ENCODE measurements around the gene AQP2. TPM values are rescaled to one million over a fixed set of nuclear protein-coding genes. Genes with fewer than 3 reads are reported as not detected.

Gene AQP2
- total RNA-seq, 4 donors from 2014 or later = not detected

DNA sequence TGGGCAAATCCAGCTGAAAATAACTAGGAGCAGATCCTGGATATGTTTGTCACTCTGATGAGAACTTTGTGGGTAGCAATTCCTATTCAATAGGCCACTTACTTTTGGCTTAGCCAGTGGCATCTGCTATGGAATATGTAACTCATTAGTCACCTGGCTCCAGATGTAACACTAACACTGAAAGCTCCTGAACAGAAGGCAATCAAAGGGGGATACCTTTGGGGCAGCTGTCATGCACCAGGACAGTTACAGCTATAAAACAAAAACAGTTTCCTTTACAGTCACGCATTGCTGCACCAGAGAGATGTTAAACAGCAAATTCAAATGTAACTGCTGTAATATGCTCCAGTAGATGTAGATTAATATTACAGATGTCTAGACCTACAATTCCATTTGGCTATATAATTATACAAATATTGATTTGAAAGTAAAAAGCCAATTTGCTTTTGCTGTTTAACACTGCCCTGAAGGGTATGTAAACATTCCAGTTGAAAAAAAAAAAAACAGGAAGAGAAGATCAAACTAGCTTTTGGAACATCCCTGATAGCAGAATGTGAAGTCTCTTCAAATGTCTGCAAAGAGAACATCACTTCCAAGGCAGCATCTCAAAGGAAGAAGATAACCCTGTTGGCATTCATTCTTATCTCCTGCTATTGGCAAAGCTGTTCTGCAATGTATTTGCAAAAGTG is 56.4 kb downstream of the AQP2 start:
- Histone ChIP-seq H3K4me1 (peaks cover 0 to 3% (median 0%) of the 10 kb centered on the region in 3 donors), H3K36me3 (peaks cover 0 to 50% (median 0%) of the 10 kb centered on the region in 3 donors), H3K27ac (no peak overlapping the region), H3K4me3 (no peak overlapping the region), H3K9me3 (no peaks in the 10 kb centered on the region), H3K27me3 (no peaks in the 10 kb centered on the region)
- DNase-seq = no peak
- intact Hi-C loops (cut with DNase I) = no loop called here
- WGBS, 2 donors = 57 to 84% methylated on average over 1 of the region's 1 CpG
- TF ChIP-seq, protein P1, sequence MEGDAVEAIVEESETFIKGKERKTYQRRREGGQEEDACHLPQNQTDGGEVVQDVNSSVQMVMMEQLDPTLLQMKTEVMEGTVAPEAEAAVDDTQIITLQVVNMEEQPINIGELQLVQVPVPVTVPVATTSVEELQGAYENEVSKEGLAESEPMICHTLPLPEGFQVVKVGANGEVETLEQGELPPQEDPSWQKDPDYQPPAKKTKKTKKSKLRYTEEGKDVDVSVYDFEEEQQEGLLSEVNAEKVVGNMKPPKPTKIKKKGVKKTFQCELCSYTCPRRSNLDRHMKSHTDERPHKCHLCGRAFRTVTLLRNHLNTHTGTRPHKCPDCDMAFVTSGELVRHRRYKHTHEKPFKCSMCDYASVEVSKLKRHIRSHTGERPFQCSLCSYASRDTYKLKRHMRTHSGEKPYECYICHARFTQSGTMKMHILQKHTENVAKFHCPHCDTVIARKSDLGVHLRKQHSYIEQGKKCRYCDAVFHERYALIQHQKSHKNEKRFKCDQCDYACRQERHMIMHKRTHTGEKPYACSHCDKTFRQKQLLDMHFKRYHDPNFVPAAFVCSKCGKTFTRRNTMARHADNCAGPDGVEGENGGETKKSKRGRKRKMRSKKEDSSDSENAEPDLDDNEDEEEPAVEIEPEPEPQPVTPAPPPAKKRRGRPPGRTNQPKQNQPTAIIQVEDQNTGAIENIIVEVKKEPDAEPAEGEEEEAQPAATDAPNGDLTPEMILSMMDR (IDR thresholded peaks at IDR 0.05) = no peak
- no peak for TF ChIP-seq POLR2A (IDR thresholded peaks at IDR 0.05)

Other genes starting within 250 kb of the AQP2 start
- 1 to 10 TPM; 5.2 to 7.6 (median 5.8) TPM for gene FMNL3, start 243.3 kb upstream of the AQP2 start, total RNA-seq
- gene TMBIM6, start 209.2 kb upstream of the AQP2 start, total RNA-seq = 100 to 1,000 TPM; 307 to 444 (median 343) TPM
- gene NCKAP5L, start 122.3 kb upstream of the AQP2 start, total RNA-seq = 10 to 100 TPM in 1 of 4 donors, 1 to 10 TPM in 3; 3.2 to 10.5 (median 8.0) TPM
- gene BCDIN3D, start 107.6 kb upstream of the AQP2 start, total RNA-seq = 1 to 10 TPM; 2.5 to 4.8 (median 3.0) TPM
- 1 to 10 TPM in 1 of 4 donors, under 1 TPM in 3; 0.13 to 2.9 (median 0.23) TPM for gene FAIM2, start 46.8 kb upstream of the AQP2 start, total RNA-seq
- gene AQP5, start 11.1 kb downstream of the AQP2 start, total RNA-seq = 10 to 100 TPM in 3 of 4 donors, 1 to 10 TPM in 1; 4.7 to 42.2 (median 18.6) TPM
- gene AQP6, start 22.2 kb downstream of the AQP2 start, total RNA-seq = not detected
- gene RACGAP1, start 74.8 kb downstream of the AQP2 start, total RNA-seq = 10 to 100 TPM; 20.1 to 44.7 (median 33.6) TPM
- 1 to 10 TPM; 1.5 to 5.7 (median 2.6) TPM for gene ASIC1, start 106.9 kb downstream of the AQP2 start, total RNA-seq
- gene SMARCD1, start 134.6 kb downstream of the AQP2 start, total RNA-seq = 10 to 100 TPM; 34.5 to 67.8 (median 46.5) TPM
- gene GPD1, start 153.3 kb downstream of the AQP2 start, total RNA-seq = under 1 TPM in 3 of 4 donors, not detected in 1; 0.38 to 0.53 (median 0.44) TPM
- gene COX14, start 161.5 kb downstream of the AQP2 start, total RNA-seq = 10 to 100 TPM; 32.1 to 68.7 (median 53.5) TPM
- gene CERS5, start 216.6 kb downstream of the AQP2 start, total RNA-seq = 10 to 100 TPM; 13.0 to 27.5 (median 21.2) TPM